ENCODE results near the gene SYVN1.
"Not testable (repeated sequence)": the region's sequence is repeated elsewhere in the genome, so short reads cannot be mapped to it uniquely, and the experiment has no call there.

Gene SYVN1

GRCh38 chr11:65151331-65151899 lies 17.1 kb upstream of the SYVN1 start:
- no peak for DNase-seq (ENCODE audit: low read depth)

- DNase-seq (ENCODE audit: low read depth), result no peak
These were observed 16.4 kb upstream of the SYVN1 start for GRCh38 chr11:65150509-65151299.

- not testable (repeated sequence) for DNase-seq (ENCODE audit: low read depth)
These were observed 15.8 kb upstream of the SYVN1 start for GRCh38 chr11:65150131-65150508.

GRCh38 chr11:65148657-65149056 lies 14.3 kb upstream of the SYVN1 start:
- no peak for DNase-seq (ENCODE audit: low read depth)

- DNase-seq (ENCODE audit: low read depth), result no peak
These were observed 13.2 kb upstream of the SYVN1 start for GRCh38 chr11:65147352-65148075.

- no peak for DNase-seq (ENCODE audit: low read depth)
These were observed 7.7 kb upstream of the SYVN1 start for GRCh38 chr11:65141896-65142494.

GRCh38 chr11:65136515-65137096 lies 2.3 kb upstream of the SYVN1 start:
- DNase-seq (ENCODE audit: low read depth), result no peak

- DNase-seq (ENCODE audit: low read depth), result no peak
These were observed 1.4 kb upstream of the SYVN1 start for GRCh38 chr11:65135633-65136145.

GRCh38 chr11:65134952-65135632 lies 773 bp upstream of the SYVN1 start:
- DNase-seq (ENCODE audit: low read depth), result no peak

- DNase-seq (ENCODE audit: low read depth), result no peak
These were observed 595 bp downstream of the SYVN1 start for GRCh38 chr11:65133724-65134123.

- no peak for DNase-seq (ENCODE audit: low read depth)
These were observed 1.2 kb downstream of the SYVN1 start for GRCh38 chr11:65132988-65133700.

GRCh38 chr11:65132238-65132987 lies 1.9 kb downstream of the SYVN1 start:
- DNase-seq (ENCODE audit: low read depth), result no peak

- no peak for DNase-seq (ENCODE audit: low read depth)
These were observed 2.5 kb downstream of the SYVN1 start for GRCh38 chr11:65131895-65132237.

GRCh38 chr11:65131417-65131776 lies 2.9 kb downstream of the SYVN1 start:
- DNase-seq (ENCODE audit: low read depth), result no peak

GRCh38 chr11:65130631-65131416 lies 3.5 kb downstream of the SYVN1 start:
- no peak for DNase-seq (ENCODE audit: low read depth)

GRCh38 chr11:65129649-65130441 lies 4.5 kb downstream of the SYVN1 start:
- no peak for DNase-seq (ENCODE audit: low read depth)

GRCh38 chr11:65128182-65129145 lies 5.9 kb downstream of the SYVN1 start:
- DNase-seq (ENCODE audit: low read depth), result no peak

Data from CMK (cell line).